Measurements from ENCODE around the gene MED20. TPM values are rescaled to one million over a fixed set of nuclear protein-coding genes. Genes with fewer than 3 reads are reported as not detected.

The MED20 gene
- polyA plus RNA-seq, 1 of the 3 experiments (the other 2 are of a cell fraction) = 25.1 TPM

DNA sequence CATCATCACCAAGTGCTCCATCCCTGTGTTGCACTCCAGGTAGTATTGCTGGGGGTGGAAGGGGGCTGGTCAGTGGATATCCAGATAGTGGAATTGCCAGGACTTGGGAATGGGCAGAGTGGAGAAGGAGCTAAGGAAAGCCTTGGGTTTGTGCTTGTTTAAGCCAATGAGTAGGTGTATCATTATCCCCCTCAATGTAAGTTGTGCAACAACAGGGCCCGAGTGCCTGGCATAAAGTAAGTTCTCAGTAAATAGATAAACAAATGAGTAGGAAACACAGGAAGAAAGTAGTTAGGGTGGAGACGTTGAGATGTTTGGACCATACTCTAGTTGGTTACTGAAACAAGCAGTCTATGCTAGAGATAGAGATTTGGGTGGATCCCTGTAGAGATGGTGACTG is 10.9 kb upstream of the MED20 start:
- Histone ChIP-seq H3K9me3 (no peaks in the 10 kb centered on the region), H3K4me2 (no peak overlapping the region), H3K79me2 (ENCODE audit: insufficient read depth) (peaks cover 27% of the 10 kb centered on the region), H3K9ac (no peak overlapping the region), H3K27ac (ENCODE audit: low read depth in 2 of 2, low read length in 1 of 2) (no peak overlapping the region), H3F3A (replicated peaks; ENCODE audit: insufficient read depth) (peaks cover 16% of the 10 kb centered on the region), H3K9me2 (no peaks in the 10 kb centered on the region), H4K20me1 (ENCODE audit: insufficient read depth) (peaks cover 3% of the 10 kb centered on the region), H3K4me3 (ENCODE audit: low read depth in 2 of 2, low read length in 1 of 2) (no peak overlapping the region), H3K4me1 (ENCODE audit: control insufficient read depth in 1 of 2, insufficient read depth in 2 of 2, low read depth in 1 of 2, low read length in 1 of 2) (peaks cover 0 to 12% of the 10 kb centered on the region in 2 experiments; a peak in 2 of 4 replicates), H3K27me3 (ENCODE audit: insufficient read depth) (no peaks in the 10 kb centered on the region), H2AFZ (ENCODE audit: low read depth) (no peak overlapping the region), H3K36me3 (replicated peaks in 1 of 2; ENCODE audit: control insufficient read depth in 1 of 2, insufficient read depth in 2 of 2, low read length in 1 of 2) (peaks cover 50 to 80% of the 10 kb centered on the region in 2 experiments)
- TF ChIP-seq TCF12 (IDR thresholded peaks at IDR 0.05) (no peak), SIN3A (IDR thresholded peaks at IDR 0.05; ENCODE audit: borderline replicate concordance, low read depth, low read length) (no peak), PBX3 (IDR thresholded peaks at IDR 0.05) (no peak), POLR2AphosphoS5 (IDR thresholded peaks at IDR 0.05; ENCODE audit: low read depth, low read length) (no peak), YY1 (IDR thresholded peaks at IDR 0.05; ENCODE audit: low read depth) (no peak), NFIC (IDR thresholded peaks at IDR 0.05; ENCODE audit: borderline replicate concordance) (no peak), RFX5 (IDR thresholded peaks at IDR 0.05; ENCODE audit: low read length) (no peak), TEAD4 (IDR thresholded peaks at IDR 0.05; ENCODE audit: borderline replicate concordance, insufficient read depth) (no peak), CHD2 (IDR thresholded peaks at IDR 0.05; ENCODE audit: low read length, partially characterized antibody) (no peak), RAD21 (IDR thresholded peaks at IDR 0.05; ENCODE audit: low read length) (no peak), USF1 (IDR thresholded peaks at IDR 0.05; ENCODE audit: borderline replicate concordance, low read depth) (no peak), FOXM1 (IDR thresholded peaks at IDR 0.05; ENCODE audit: low read depth) (no peak), NRF1 (IDR thresholded peaks at IDR 0.05; ENCODE audit: low read depth, low read length) (no peak), GABPA (IDR thresholded peaks at IDR 0.05; ENCODE audit: low read depth) (no peak), EZH2phosphoT487 (IDR thresholded peaks at IDR 0.05; ENCODE audit: borderline replicate concordance, low read depth) (no peak)
- TF ChIP-seq, protein P1, sequence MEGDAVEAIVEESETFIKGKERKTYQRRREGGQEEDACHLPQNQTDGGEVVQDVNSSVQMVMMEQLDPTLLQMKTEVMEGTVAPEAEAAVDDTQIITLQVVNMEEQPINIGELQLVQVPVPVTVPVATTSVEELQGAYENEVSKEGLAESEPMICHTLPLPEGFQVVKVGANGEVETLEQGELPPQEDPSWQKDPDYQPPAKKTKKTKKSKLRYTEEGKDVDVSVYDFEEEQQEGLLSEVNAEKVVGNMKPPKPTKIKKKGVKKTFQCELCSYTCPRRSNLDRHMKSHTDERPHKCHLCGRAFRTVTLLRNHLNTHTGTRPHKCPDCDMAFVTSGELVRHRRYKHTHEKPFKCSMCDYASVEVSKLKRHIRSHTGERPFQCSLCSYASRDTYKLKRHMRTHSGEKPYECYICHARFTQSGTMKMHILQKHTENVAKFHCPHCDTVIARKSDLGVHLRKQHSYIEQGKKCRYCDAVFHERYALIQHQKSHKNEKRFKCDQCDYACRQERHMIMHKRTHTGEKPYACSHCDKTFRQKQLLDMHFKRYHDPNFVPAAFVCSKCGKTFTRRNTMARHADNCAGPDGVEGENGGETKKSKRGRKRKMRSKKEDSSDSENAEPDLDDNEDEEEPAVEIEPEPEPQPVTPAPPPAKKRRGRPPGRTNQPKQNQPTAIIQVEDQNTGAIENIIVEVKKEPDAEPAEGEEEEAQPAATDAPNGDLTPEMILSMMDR (IDR thresholded peaks at IDR 0.05) = no peak
- TF ChIP-seq, protein P2, sequence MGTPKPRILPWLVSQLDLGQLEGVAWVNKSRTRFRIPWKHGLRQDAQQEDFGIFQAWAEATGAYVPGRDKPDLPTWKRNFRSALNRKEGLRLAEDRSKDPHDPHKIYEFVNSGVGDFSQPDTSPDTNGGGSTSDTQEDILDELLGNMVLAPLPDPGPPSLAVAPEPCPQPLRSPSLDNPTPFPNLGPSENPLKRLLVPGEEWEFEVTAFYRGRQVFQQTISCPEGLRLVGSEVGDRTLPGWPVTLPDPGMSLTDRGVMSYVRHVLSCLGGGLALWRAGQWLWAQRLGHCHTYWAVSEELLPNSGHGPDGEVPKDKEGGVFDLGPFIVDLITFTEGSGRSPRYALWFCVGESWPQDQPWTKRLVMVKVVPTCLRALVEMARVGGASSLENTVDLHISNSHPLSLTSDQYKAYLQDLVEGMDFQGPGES (IDR thresholded peaks at IDR 0.05; ENCODE audit: low read depth, low read length) = no peak
- WGBS (ENCODE audit: low lambda C conversion rate) = 65% methylated on average over 2 of the region's 2 CpGs
- no peak for DNase-seq
- ChIA-PET CTCF (interaction anchor here (2.5 to 2.8 kb wide), 2 partner anchors 10 to 112 kb away, joined by 9 to 17 read pairs; partner anchors contain the start of genes BYSL and MED20), POLR2A (no interaction called here)

Measured in SK-N-SH (cell line).